OCI-LY7 (cell line): ENCODE data around the gene TMTC1.

Source experiments
- EZH2phosphoT487 ChIP-seq: fragments of 200-600 bp; sonication (generic); IDR thresholded peaks from 2 replicates; pipeline ENCODE4 v1.6.1; 2018; ENCODE audit warnings: low read depth, borderline replicate concordance, mild to moderate bottlenecking, mixed run types, antibody characterized with exemption, low read length, moderate library complexity, mixed read lengths
- TF ChIP-seq, protein P1 (sequence below): fragments of 200-600 bp; sonication (generic); conservative IDR thresholded peaks from 2 replicates; pipeline ENCODE4 v1.5.1; 2014; ENCODE audit warnings: mild to moderate bottlenecking, antibody characterized with exemption, low read length, moderate library complexity, mixed read lengths

DNA sequence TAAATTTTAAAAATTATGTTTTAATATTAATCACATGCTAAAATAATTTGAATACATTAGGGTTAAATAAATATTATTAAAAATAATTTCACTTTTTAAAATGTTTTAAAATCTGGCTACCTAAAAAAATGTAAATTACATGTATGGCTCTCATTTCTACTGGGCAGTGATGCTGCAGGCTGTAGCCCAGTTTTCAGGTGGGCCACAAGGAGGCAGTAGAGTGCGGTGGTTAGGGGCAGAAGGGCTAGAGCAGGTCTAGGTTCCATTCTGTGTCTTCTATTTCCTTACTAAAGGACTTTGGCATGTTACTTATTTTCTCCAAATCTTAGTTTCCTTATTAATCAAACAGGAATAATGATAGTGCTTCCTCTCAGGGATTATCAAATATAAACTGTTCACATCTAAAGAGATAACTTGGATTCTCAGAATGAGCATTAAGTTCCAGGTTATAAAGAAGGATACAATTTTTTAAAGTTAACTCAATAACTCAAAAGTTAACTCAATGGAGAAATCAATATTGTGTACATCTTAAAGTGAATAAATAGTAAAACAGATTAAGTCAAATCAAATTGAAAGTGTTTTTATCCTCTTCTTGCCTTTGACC, 231.3 kb downstream of the TMTC1 start:
- TF ChIP-seq, protein P1, sequence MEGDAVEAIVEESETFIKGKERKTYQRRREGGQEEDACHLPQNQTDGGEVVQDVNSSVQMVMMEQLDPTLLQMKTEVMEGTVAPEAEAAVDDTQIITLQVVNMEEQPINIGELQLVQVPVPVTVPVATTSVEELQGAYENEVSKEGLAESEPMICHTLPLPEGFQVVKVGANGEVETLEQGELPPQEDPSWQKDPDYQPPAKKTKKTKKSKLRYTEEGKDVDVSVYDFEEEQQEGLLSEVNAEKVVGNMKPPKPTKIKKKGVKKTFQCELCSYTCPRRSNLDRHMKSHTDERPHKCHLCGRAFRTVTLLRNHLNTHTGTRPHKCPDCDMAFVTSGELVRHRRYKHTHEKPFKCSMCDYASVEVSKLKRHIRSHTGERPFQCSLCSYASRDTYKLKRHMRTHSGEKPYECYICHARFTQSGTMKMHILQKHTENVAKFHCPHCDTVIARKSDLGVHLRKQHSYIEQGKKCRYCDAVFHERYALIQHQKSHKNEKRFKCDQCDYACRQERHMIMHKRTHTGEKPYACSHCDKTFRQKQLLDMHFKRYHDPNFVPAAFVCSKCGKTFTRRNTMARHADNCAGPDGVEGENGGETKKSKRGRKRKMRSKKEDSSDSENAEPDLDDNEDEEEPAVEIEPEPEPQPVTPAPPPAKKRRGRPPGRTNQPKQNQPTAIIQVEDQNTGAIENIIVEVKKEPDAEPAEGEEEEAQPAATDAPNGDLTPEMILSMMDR: peak; percentile 88
- TF ChIP-seq EZH2phosphoT487: no peak
